HG02973 (cell line): ENCODE measurements around the gene MEGF9.
"Not testable (repeated sequence)": the region's sequence is repeated elsewhere in the genome, so short reads cannot be mapped to it uniquely, and the experiment has no call there.

Experiments
- ATAC-seq: cut with Tn5 transposase; IDR thresholded peaks from one replicate; pipeline ENCODE4 v1.9.1; 2021; ENCODE audit warnings: moderate library complexity; ENCODE audit not compliant: unreplicated experiment

Gene MEGF9

DNA sequence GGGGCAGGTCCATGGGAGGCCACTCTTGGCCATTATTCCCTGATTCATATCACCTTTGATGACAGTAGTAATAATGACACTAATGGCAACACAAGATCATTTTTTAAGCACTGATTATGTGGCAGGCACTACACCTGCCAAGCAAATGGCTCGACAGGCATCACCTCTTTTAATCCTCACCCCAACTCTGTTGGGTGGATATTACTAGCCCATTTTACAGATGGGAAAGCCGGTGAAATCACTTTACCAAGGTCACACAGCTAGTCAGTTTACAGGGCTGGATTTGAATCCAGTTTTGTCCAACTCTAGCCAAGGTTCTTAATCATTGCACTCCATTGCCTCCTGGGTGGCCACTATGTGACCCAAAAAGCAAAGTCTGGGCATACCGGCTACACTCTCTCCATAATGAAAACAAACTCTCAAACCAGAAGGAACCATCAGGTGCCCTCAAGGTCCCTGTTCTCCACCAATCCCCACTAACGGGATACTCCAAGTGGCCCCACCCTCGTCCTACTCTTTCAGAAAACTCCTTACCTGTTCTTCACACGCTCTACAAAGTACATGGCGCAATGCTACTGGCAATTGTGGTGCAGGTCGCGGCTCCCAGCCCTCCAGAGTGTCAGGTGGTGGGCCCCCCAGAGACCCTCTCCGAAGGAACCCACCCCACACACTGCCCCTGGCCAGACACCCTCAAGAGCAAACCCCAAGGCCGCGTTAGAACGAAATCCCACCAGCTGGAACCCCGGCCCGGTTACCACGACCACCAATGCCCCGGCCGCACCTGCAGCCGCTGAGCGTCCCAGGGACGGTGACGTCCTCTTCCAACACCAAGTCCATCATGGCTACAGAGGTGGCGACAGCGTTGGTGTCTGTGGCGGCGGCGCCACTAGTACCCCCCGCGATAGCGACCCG lies 134.9 kb downstream of the MEGF9 start:
- ATAC-seq: peak; percentile 36

DNA sequence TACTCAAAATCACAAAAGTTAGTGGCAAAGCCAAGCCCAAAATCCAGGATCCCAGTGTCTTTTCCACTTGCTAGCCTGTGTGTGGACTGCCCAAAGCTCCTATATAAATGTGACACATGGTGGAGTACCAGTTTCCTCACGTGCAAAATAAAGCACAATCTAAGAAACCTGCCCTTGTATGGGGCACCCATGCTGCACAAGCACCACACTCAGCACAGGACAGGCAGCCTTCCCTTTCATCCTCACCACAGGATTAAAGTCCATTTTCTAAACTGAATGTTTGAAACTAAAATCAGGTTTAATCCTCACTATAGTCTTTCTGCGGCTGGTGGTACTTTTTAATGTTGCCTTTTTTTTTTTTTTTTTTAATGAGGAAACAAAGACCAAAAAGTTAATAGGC lies 139.8 kb downstream of the MEGF9 start:
- no peak for ATAC-seq

DNA sequence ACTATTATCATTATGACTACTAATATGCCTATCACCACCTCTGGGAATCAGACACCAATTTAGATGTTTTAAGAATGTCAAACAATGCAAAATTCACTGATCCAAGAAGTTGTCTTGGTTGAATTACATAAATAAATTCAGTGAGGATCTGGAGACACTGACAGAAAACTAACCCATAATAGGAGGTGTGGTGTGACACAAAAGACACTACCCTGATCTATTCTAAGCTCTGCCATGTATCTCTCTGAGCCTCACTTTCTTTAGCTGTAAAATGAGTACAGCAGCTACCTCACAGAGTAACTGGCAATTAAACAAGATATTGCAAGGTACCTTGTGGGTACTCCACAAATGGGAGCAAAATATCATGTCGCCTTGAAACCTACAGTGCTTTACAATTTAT lies 141.8 kb downstream of the MEGF9 start:
- ATAC-seq: no peak

DNA sequence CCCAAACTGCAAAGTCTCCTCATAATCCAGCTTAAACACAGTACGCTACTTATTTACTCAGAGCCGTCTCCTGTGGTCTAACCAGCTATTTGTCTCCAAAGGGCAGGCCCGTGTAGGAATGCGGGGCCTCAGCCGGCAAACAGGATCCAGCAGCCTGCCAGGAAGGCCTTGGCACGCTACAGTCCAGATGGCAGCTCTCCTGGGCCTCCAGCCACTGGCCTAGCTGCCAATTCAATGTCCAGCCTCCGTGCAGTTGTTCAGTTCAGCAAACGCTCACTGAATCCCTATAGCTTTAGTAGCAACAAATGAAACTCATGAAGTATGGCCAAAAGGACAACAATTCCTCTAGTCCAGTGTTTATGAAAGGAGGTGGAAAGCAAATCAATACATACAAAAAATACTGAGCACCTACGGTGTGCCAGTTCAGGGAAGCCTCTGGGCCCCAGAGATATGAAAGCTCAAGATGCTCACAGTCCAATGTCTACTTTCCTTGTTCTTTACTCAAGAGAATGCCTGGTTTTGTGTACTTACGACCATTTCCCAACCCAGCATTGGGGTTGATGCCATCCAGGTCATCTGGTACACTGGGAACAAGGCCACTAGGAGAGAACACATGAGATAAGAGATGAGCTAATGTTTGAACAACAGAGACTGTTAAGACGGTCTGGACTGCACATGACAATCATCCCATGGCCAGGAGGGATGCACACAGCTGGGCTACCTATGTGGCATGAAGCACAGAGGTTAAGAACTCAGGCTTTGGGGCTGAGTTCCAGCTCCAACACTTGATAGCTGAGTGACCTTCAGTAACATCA lies 142.6 kb downstream of the MEGF9 start:
- no peak for ATAC-seq

- ATAC-seq: no peak
Observed at GRCh38 chr9:120570296-120570695, 144.0 kb downstream of the MEGF9 start.

GRCh38 chr9:120569556-120569955 lies 144.7 kb downstream of the MEGF9 start:
- no peak for ATAC-seq

GRCh38 chr9:120568816-120569215 lies 145.5 kb downstream of the MEGF9 start:
- no peak for ATAC-seq

GRCh38 chr9:120567874-120568273 lies 146.4 kb downstream of the MEGF9 start:
- no peak for ATAC-seq

- no peak for ATAC-seq
Observed at GRCh38 chr9:120567081-120567480, 147.2 kb downstream of the MEGF9 start.

DNA sequence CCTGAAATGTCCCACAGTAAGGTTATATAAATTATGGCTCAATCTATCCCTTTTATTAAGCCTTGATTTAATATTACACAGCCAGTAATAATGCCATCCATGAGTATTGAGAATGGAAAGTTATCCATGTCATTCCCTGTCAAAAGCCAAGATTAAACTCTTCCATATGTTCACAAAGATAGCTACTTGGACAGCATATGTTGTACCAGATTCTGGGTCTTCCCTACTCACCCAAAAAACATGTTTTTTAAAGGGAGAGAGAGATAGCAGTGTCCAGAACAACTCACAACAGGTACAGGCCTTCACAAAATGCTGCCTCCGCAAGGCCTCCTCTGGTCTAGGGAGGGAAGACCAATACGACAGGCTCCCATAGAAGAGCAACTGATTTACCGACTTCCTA lies 149.7 kb downstream of the MEGF9 start:
- ATAC-seq: no peak

GRCh38 chr9:120562861-120563443 lies 151.3 kb downstream of the MEGF9 start:
- no peak for ATAC-seq

DNA sequence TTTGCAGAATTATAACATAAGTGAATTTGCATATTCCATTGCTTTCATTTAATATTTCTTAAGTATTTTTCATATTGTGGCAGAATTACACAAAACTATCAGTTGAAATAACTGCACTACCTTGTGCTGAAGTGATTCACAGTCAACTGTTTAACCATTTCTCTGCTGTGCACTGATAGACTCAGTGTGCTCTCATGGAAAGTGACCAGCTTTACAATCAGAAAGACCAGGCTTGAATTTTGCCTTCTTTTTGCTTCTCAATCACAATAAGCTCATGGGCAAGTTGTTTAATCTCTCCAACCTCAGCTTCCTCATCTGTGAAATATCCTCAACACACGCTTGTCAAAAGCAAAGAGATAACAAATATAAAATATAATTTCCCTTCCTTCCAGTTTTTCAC lies 152.6 kb downstream of the MEGF9 start:
- no peak for ATAC-seq

DNA sequence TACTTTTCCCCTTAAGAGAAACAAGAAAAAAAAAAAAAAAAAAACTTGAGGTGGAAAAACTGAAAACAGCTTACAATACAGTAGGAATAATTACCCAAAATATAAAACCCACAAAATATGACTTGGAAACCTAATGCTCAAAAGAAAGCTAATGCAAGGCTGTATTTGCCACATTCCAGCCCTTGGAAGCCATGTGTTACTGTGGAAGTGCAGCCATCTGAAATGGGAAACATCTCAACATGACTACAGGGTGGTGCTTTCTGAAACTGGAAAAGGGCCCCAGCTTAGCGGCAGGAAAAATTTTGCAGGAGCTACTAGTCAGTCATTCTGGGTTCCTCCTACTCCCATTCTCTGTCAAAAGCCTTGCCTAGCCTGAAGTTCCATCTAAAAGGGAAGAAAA lies 154.7 kb downstream of the MEGF9 start:
- no peak for ATAC-seq

DNA sequence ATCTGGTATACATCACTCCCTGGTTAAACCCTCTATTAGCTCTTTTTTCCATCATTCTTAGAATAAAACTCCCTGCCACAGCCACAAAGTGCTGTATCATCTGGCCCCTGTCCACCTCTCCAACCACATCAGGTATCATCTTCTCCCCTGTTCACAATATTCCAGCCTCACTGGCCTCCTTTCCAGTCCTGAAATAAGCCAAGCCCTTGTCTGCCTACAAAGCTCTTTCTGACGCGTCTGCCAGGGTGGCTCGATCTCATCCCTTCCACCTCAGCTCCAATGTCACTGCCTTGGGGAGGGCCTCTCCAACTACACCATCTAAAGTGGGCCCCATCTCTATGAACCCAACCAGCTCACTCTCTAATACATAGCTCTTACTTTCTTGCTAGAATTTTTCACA lies 155.8 kb downstream of the MEGF9 start:
- no peak for ATAC-seq

DNA sequence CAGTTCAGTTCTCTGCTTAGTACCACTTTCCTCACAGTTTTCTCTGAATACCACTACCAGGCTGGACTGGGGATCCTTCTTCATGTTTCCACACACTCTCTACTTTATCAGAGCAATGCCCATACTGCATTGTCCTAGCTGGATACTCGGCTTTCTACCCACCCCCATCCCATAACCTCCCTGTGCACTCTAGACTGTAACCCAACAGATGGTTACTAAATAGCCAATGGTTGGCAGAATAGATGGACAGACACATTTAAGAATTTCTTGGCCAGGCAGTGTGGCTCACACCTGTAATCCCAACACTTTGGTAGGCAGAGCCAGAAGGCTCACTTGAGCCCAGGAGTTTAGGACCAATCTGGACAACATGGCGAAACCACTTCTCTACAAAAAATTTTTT lies 157.1 kb downstream of the MEGF9 start:
- no peak for ATAC-seq

DNA sequence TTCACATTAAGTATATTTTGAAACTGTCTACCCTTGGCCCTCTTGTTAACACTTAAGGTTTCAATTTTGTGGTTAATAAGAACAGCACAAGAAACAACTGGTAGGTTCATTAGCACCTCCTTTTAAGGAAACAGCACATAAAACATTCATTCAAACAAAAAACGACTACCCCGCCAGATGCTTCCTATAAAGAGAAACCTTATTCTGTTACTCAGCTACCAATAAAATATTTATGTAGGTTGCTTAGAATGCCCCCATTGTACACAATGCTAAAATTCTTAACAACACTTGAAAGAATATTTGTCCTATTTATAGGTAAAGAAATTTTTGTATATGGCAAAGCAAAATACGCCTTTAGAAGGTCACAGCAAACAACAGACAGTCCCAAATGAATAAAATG lies 157.5 kb downstream of the MEGF9 start:
- ATAC-seq: no peak

DNA sequence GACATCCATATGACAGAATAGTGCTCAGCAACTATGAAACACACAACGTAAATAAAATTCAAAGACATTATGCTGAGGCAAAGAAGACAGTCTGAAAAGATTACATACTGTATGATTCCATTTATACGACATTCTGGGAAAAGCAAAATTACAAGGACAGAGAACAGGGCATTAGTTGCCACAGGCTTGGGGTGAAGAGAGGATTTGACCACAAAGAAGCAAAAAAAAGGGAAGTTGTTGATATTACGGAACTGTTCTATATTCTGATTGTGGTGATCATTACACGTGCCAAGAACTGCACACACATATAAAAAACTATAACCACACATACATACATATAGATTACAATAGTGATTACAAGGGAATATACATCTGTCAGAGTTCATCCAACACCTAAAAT lies 158.4 kb downstream of the MEGF9 start:
- ATAC-seq: no peak

GRCh38 chr9:120552210-120552704 lies 162.0 kb downstream of the MEGF9 start:
- ATAC-seq: not testable (repeated sequence)
